GM18520 (cell line): ENCODE results near the gene GALNT14.

Experiments
- ATAC-seq: cut with Tn5 transposase; IDR thresholded peaks from one replicate; pipeline ENCODE4 v1.9.1; 2021; ENCODE audit not compliant: unreplicated experiment

Gene GALNT14

GRCh38 chr2:30862054-30862651, 276.1 kb downstream of the GALNT14 start:
- no peak for ATAC-seq

- no peak for ATAC-seq
Observed at GRCh38 chr2:30860726-30861125, 277.5 kb downstream of the GALNT14 start.
